ENCODE data around the gene ACAP3. TPM values are rescaled to one million over a fixed set of nuclear protein-coding genes. Genes with fewer than 3 reads are reported as not detected.

ACAP3 gene
- total RNA-seq, 1 donor from 2014 or later, result 97.3 TPM

- H3K4me3 Mint-ChIP-seq, result no peak overlapping the region
Measured at GRCh38 chr1:1300352-1300739, 7.4 kb downstream of the ACAP3 start.

GRCh38 chr1:1299686-1300351 lies 7.9 kb downstream of the ACAP3 start:
- no peak for DNase-seq (ENCODE audit: low spot score in 2 of 2, unreplicated experiment in 2 of 2)

More at GRCh38 chr1:1300352-1300739, 7.4 kb downstream of the ACAP3 start:
- no peak for TF ChIP-seq CTCF (IDR thresholded peaks at IDR 0.05; ENCODE audit: unreplicated experiment)
- Mint-ChIP-seq H3K27ac (no peak overlapping the region), H3K9me3 (no peaks in the 10 kb centered on the region), H3K27me3 (ENCODE audit: low read depth) (no peaks in the 10 kb centered on the region), H3K4me1 (peaks cover 8% of the 10 kb centered on the region), H3K36me3 (no peaks in the 10 kb centered on the region)
- no peak for DNase-seq (ENCODE audit: low spot score in 2 of 2, unreplicated experiment in 2 of 2)

GRCh38 chr1:1298861-1299685 lies 8.7 kb downstream of the ACAP3 start:
- Mint-ChIP-seq H3K4me3 (no peak overlapping the region), H3K36me3 (no peaks in the 10 kb centered on the region), H3K9me3 (no peaks in the 10 kb centered on the region), H3K4me1 (no peaks in the 10 kb centered on the region), H3K27me3 (ENCODE audit: low read depth) (no peaks in the 10 kb centered on the region), H3K27ac (no peak overlapping the region)
- TF ChIP-seq CTCF (IDR thresholded peaks at IDR 0.05; ENCODE audit: unreplicated experiment), result no peak
- peak in 1 of 2 experiments; percentile 64 for DNase-seq (ENCODE audit: low spot score in 2 of 2, unreplicated experiment in 2 of 2)

More at GRCh38 chr1:1299686-1300351, 7.9 kb downstream of the ACAP3 start:
- no peak overlapping the region for H3K4me3 Mint-ChIP-seq
- H3K36me3 Mint-ChIP-seq, result no peaks in the 10 kb centered on the region
- H3K9me3 Mint-ChIP-seq, result no peaks in the 10 kb centered on the region
- TF ChIP-seq CTCF (IDR thresholded peaks at IDR 0.05; ENCODE audit: unreplicated experiment), result peak; percentile 25
- H3K27me3 Mint-ChIP-seq (ENCODE audit: low read depth), result no peaks in the 10 kb centered on the region
- peaks cover 5% of the 10 kb centered on the region for H3K4me1 Mint-ChIP-seq
- H3K27ac Mint-ChIP-seq, result no peak overlapping the region

- no peaks in the 10 kb centered on the region for H3K9me3 Mint-ChIP-seq
- H3K27me3 Mint-ChIP-seq (ENCODE audit: low read depth), result no peaks in the 10 kb centered on the region
- no peak for TF ChIP-seq CTCF (IDR thresholded peaks at IDR 0.05; ENCODE audit: unreplicated experiment)
- DNase-seq (ENCODE audit: low spot score in 2 of 2, unreplicated experiment in 2 of 2), result no peak
- no peaks in the 10 kb centered on the region for H3K4me1 Mint-ChIP-seq
- no peak overlapping the region for H3K27ac Mint-ChIP-seq
- no peaks in the 10 kb centered on the region for H3K36me3 Mint-ChIP-seq
- H3K4me3 Mint-ChIP-seq, result no peak overlapping the region
Measured at GRCh38 chr1:1297802-1298424, 9.8 kb downstream of the ACAP3 start.

- no peak overlapping the region for H3K27ac Mint-ChIP-seq
- H3K9me3 Mint-ChIP-seq, result no peaks in the 10 kb centered on the region
- H3K4me3 Mint-ChIP-seq, result no peak overlapping the region
- H3K4me1 Mint-ChIP-seq, result peaks cover 6% of the 10 kb centered on the region
- DNase-seq (ENCODE audit: low spot score in 2 of 2, unreplicated experiment in 2 of 2), result no peak
- no peaks in the 10 kb centered on the region for H3K36me3 Mint-ChIP-seq
- no peak for TF ChIP-seq CTCF (IDR thresholded peaks at IDR 0.05; ENCODE audit: unreplicated experiment)
- H3K27me3 Mint-ChIP-seq (ENCODE audit: low read depth), result no peaks in the 10 kb centered on the region
Measured at GRCh38 chr1:1296070-1297061, 11.4 kb downstream of the ACAP3 start.
